PFSK-1 (cell line): Measurements from ENCODE around the gene TTC6.

Source experiments
- FOXP2 ChIP-seq: optimal IDR thresholded peaks from 2 replicates; pipeline ENCODE3; 2011; ENCODE audit warnings: borderline replicate concordance, control low read depth, inconsistent platforms; ENCODE audit not compliant: insufficient read depth; ENCODE audit errors: extremely low read length, extremely low read depth
- POLR2AphosphoS5 ChIP-seq: IDR thresholded peaks from 2 replicates; pipeline ENCODE4 v1.6.1; 2012; ENCODE audit warnings: low read depth, mild to moderate bottlenecking, control low read depth, low read length, moderate library complexity
- REST ChIP-seq, 2 experiments: IDR thresholded peaks; 2 replicates each; pipeline versions ENCODE4 v1.6.1 to v1.8.0; 2011 to 2012; ENCODE audit warnings: low read depth in 2 of 2, low read length in 2 of 2, control low read depth in 1 of 2, inconsistent platforms in 1 of 2, mild to moderate bottlenecking in 1 of 2, moderate library complexity in 1 of 2; ENCODE audit not compliant: insufficient read depth in 1 of 2
- SIN3A ChIP-seq: IDR thresholded peaks from 2 replicates; pipeline ENCODE4 v1.6.1; 2012; ENCODE audit warnings: mild to moderate bottlenecking, low read length, moderate library complexity, borderline replicate concordance; ENCODE audit not compliant: insufficient read depth
- TAF1 ChIP-seq: IDR thresholded peaks from 2 replicates; pipeline ENCODE4 v1.6.1; 2012; ENCODE audit warnings: low read length, control low read depth, borderline replicate concordance; ENCODE audit not compliant: insufficient read depth

The TTC6 gene

GRCh38 chr14:37603688-37604251 is 8.3 kb downstream of the TTC6 start:
- TF ChIP-seq SIN3A: no peak
- TF ChIP-seq POLR2AphosphoS5: no peak
- TF ChIP-seq FOXP2: no peak
- TF ChIP-seq TAF1: no peak
- TF ChIP-seq REST (IDR thresholded peaks at IDR 0.05; ENCODE audit: insufficient read depth in 1 of 2, low read depth in 2 of 2, low read length in 2 of 2): no peak

- TF ChIP-seq REST (IDR thresholded peaks at IDR 0.05; ENCODE audit: insufficient read depth in 1 of 2, low read depth in 2 of 2, low read length in 2 of 2): no peak
- TF ChIP-seq POLR2AphosphoS5: no peak
- no peak for TF ChIP-seq FOXP2
- TF ChIP-seq TAF1: no peak
- no peak for TF ChIP-seq SIN3A
Observed at GRCh38 chr14:37606678-37607077, 11.2 kb downstream of the TTC6 start.

GRCh38 chr14:37608649-37609048 is 13.2 kb downstream of the TTC6 start:
- TF ChIP-seq REST (IDR thresholded peaks at IDR 0.05; ENCODE audit: insufficient read depth in 1 of 2, low read depth in 2 of 2, low read length in 2 of 2) (no peak), POLR2AphosphoS5 (no peak), SIN3A (no peak), FOXP2 (no peak), TAF1 (no peak)

- TF ChIP-seq SIN3A: no peak
- no peak for TF ChIP-seq POLR2AphosphoS5
- no peak for TF ChIP-seq FOXP2
- TF ChIP-seq TAF1: no peak
Observed at GRCh38 chr14:37610945-37611523, 15.6 kb downstream of the TTC6 start.

GRCh38 chr14:37615582-37616289 is 20.3 kb downstream of the TTC6 start:
- no peak for TF ChIP-seq TAF1
- TF ChIP-seq SIN3A: no peak
- TF ChIP-seq FOXP2: no peak
- no peak for TF ChIP-seq POLR2AphosphoS5
- no peak for TF ChIP-seq REST (IDR thresholded peaks at IDR 0.05; ENCODE audit: insufficient read depth in 1 of 2, low read depth in 2 of 2, low read length in 2 of 2)
